Kidney epithelial cell (primary cell): ENCODE measurements around the gene ASCL5. TPM values are rescaled to one million over a fixed set of nuclear protein-coding genes. Genes with fewer than 3 reads are reported as not detected.

Experiments used
- DNase-seq: peaks from one replicate; pipeline ENCODE4 v3.0.0-alpha.2; 2010; ENCODE audit warnings: low read depth
- H3K27me3 ChIP-seq: 2 replicates; pipeline ENCODE4 v1.6.0; 2011; ENCODE audit warnings: low read length; ENCODE audit not compliant: control insufficient read depth, insufficient read depth
- H3K36me3 ChIP-seq: 2 replicates; pipeline ENCODE4 v1.5.1; 2011; ENCODE audit warnings: low read length; ENCODE audit not compliant: control insufficient read depth, insufficient read depth
- H3K4me3 ChIP-seq: 2 replicates; pipeline ENCODE4 v1.5.1; 2011; ENCODE audit warnings: low read depth, mild to moderate bottlenecking, control low read depth, low read length
- total RNA-seq: library from RNA; depleted of rRNA; stranded (reverse); fragments of >200 nt; gene quantifications from 2 replicates; pipeline ENCODE4 v1.2.3, GENCODE V29; 2015
- TF ChIP-seq, protein P1 (sequence below): IDR thresholded peaks from 2 replicates; pipeline ENCODE4 v1.5.1; 2011; ENCODE audit warnings: mild to moderate bottlenecking, moderate library complexity, low read length, control low read depth, inconsistent platforms; ENCODE audit not compliant: insufficient read depth, poor library complexity, severe bottlenecking

The ASCL5 gene
- total RNA-seq, 1 donor from 2014 or later = not detected

DNA sequence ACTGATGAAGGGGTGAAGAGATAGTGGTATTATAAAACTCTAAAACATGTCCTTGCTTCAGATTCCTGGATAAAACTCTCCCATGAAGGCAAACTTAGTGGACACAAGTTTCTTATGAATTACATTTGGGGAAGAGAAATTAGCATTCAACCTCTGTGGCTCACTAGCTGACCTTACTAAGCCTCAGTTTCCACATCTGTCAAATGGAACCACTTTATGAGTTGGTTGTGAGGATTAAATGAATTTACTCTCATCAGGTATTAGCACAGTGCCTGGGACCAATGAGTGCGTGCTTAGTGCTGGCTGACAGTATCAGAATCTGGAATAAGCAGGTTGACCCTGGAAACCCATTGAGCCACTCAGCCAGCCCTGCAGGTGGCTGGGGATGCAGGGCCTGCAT, 17.3 kb downstream of the ASCL5 start:
- TF ChIP-seq, protein P1, sequence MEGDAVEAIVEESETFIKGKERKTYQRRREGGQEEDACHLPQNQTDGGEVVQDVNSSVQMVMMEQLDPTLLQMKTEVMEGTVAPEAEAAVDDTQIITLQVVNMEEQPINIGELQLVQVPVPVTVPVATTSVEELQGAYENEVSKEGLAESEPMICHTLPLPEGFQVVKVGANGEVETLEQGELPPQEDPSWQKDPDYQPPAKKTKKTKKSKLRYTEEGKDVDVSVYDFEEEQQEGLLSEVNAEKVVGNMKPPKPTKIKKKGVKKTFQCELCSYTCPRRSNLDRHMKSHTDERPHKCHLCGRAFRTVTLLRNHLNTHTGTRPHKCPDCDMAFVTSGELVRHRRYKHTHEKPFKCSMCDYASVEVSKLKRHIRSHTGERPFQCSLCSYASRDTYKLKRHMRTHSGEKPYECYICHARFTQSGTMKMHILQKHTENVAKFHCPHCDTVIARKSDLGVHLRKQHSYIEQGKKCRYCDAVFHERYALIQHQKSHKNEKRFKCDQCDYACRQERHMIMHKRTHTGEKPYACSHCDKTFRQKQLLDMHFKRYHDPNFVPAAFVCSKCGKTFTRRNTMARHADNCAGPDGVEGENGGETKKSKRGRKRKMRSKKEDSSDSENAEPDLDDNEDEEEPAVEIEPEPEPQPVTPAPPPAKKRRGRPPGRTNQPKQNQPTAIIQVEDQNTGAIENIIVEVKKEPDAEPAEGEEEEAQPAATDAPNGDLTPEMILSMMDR = no peak

DNA sequence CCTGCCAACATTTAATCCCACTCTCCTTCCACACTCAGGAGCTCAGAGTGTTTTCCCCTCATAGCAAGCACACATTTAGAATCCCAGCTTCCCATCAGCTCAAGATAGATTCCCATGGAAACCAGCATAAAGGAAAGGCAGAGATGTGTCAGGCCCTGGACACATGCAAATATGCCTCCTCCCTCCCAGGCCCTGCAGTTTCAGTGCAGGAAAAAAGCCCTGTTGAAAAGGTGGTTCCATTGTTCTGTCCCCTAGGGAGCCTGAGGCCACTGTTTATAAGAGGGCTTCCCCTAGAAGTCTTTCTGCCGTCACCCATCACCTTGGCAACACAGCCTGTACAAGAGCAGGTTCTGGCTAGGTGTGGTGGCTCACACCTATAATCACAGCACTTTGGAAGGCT, 18.4 kb downstream of the ASCL5 start:
- TF ChIP-seq, protein P1 = no peak
- Histone ChIP-seq H3K27me3 (peaks cover 2% of the 10 kb centered on the region), H3K4me3 (no peak overlapping the region), H3K36me3 (no peaks in the 10 kb centered on the region)
- DNase-seq = no peak

More for the DNA sequence above, 17.3 kb downstream of the ASCL5 start:
- no peak for DNase-seq
- H3K27me3 ChIP-seq = peaks cover 2% of the 10 kb centered on the region
- no peak overlapping the region for H3K4me3 ChIP-seq
- H3K36me3 ChIP-seq = no peaks in the 10 kb centered on the region

DNA sequence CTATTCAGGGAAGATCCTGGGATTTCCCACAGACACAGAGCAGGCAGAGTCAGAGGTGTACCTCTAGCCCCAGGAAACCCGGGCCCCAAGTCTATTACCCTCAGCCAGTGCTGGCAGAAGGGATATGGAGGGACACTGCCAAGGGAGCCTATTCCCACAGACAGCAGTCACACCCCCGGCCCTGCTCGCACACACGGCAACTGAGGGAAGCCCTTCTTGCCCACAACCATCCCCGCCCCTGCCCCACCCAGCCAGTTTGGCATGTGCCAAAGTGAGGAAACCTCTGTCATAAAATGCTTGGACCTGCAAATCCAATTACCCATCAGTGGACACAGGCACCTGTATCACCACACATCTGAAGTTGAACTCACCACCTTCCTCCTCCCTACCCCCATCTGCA, 21.3 kb downstream of the ASCL5 start:
- Histone ChIP-seq H3K27me3 (peaks cover 2% of the 10 kb centered on the region), H3K36me3 (no peaks in the 10 kb centered on the region), H3K4me3 (no peak overlapping the region)
- no peak for DNase-seq
- TF ChIP-seq, protein P1 = no peak

DNA sequence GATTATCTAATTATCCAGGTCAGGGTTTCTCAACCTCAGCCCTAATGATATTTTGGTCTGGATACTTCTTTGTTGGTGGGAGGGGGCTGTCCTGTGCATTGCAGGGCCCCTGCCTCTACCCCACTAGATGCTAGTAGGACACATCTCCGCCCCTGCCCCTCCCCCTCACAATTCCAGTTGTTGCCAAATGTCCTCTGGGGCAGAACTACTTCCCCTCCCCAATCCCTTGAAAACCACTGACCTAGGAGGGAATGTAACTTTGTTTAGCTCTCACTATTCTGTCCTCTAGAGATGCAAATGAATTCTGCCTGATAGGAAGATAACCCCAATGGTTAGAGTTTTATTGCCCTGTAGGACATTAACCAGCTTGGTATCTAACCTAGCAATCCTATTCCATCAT, 22.8 kb downstream of the ASCL5 start:
- Histone ChIP-seq H3K27me3 (peaks cover 4% of the 10 kb centered on the region), H3K36me3 (no peaks in the 10 kb centered on the region)
- TF ChIP-seq, protein P1 = no peak

DNA sequence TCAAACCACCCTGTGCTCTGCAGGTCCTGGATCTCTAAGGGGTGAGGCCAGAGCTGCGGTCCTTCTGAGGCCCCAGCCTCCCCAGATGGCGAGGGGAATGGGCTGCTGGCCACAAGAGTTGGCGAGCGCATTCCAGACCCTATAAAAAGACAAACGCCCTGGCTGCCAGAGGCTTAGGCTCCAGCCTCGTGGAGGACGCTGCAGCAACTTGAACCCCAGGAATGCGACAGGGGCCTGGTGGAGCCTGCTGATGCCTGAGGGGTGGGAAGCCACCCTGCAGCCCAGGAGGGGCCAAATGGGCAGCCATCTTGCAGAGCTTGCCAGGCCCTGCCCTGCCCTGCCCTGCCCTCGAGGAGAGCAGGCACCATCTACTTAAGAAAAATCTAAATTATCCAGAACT, 23.3 kb downstream of the ASCL5 start:
- H3K27me3 ChIP-seq = peaks cover 4% of the 10 kb centered on the region
- H3K4me3 ChIP-seq = no peak overlapping the region
- TF ChIP-seq, protein P1 = no peak
- H3K36me3 ChIP-seq = no peaks in the 10 kb centered on the region
- no peak for DNase-seq

More for the DNA sequence above, 22.8 kb downstream of the ASCL5 start:
- DNase-seq = no peak
- no peak overlapping the region for H3K4me3 ChIP-seq

DNA sequence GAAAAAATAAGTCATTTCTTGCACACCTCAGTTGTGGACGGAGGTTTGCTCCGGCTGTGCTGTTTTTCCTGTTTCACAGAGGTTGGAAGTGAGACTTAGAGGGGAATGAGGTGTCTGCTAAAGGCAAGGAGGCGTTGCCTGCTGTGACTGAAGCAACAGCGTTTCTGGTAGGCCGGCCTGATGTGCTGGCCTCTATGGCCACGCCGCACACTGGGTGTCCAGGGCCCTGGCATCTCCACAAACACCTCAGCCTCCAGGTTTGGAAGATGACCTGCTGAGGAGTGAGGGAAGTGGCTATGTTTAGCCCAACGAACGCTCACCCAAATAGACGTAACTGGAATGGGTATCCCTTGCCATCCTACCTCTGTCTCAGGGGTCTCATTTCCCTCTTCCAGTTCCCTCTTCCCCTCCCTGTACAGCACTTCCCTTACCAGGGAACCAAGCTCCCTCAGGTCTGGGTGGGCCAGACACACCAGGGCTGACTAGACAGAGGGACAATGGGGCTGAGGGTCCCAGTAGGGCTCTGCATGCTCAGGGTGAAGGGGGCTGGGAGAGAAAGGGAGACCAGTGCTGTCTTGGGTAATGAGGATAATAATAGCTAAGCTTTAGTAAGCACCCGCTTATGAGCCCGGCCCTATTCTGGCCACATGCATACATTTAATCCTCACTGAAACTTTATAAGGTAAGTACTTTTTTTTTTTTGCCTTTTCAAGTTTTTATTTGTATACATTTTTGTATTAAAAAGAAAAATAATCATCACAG, 26.6 kb downstream of the ASCL5 start:
- peaks cover 12% of the 10 kb centered on the region for H3K27me3 ChIP-seq
- DNase-seq = no peak
- TF ChIP-seq, protein P1 = no peak
- no peak overlapping the region for H3K4me3 ChIP-seq
- no peaks in the 10 kb centered on the region for H3K36me3 ChIP-seq
